Activated naive CD4-positive, alpha-beta T cell treated with anti-CD3 and anti-CD28 coated beads, Interleukin-2, amount 50 U/mL, for 16 hours (primary cell): Measurements from ENCODE around the gene RBM41.

ENCODE experiments used
- DNase-seq: peaks from one replicate; pipeline ENCODE4 v3.0.0-alpha.2; 2020

RBM41 gene

DNA sequence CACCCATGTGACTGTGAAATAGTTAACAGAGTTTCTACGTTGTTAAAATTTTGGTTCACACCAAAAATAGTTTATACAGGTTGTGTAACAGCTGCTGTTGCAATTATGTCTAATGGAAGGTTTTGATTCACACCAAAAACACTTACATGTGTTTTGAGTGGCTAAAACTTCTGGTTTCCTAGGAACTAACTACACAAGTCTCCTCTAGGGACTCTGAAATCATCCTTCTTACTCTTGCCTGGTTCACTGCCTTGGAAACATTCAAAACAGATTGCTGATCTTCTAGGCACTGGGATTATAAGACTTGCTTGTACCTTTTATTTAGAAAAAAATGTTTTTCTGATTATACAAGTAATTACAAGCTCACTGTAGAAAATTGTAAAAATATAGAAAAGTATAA is 103.7 kb downstream of the RBM41 start:
- no peak for DNase-seq
